Measurements from ENCODE around the gene REPIN1. TPM values are rescaled to one million over a fixed set of nuclear protein-coding genes. Genes with fewer than 3 reads are reported as not detected.

The REPIN1 gene
- polyA plus RNA-seq, 1 experiment = 28.4 TPM

Other genes starting within 250 kb of the REPIN1 start
- gene LRRC61, start 45.5 kb upstream of the REPIN1 start, polyA plus RNA-seq (2011; rRNA removed) = 0.17 and 0.57 TPM in 2 replicates
- 0.31 and 0.36 TPM in 2 replicates for gene ACTR3C, start 45.3 kb upstream of the REPIN1 start, polyA plus RNA-seq (2011; rRNA removed)
- gene RARRES2, start 27.2 kb upstream of the REPIN1 start, polyA plus RNA-seq (2011; rRNA removed) = 6.7 and 7.0 TPM in 2 replicates
- gene ZNF775, start 10.5 kb downstream of the REPIN1 start, polyA plus RNA-seq (2011; rRNA removed) = 2.2 and 3.0 TPM in 2 replicates
- not detected in 2 replicates for gene GIMAP8, start 81.8 kb downstream of the REPIN1 start, polyA plus RNA-seq (2011; rRNA removed)
- gene GIMAP7, start 146.1 kb downstream of the REPIN1 start, polyA plus RNA-seq (2011; rRNA removed) = not detected in 2 replicates
- gene GIMAP4, start 198.6 kb downstream of the REPIN1 start, polyA plus RNA-seq (2011; rRNA removed) = not detected in 2 replicates